ENCODE measurements around the gene OTX1.

OTX1 gene

DNA sequence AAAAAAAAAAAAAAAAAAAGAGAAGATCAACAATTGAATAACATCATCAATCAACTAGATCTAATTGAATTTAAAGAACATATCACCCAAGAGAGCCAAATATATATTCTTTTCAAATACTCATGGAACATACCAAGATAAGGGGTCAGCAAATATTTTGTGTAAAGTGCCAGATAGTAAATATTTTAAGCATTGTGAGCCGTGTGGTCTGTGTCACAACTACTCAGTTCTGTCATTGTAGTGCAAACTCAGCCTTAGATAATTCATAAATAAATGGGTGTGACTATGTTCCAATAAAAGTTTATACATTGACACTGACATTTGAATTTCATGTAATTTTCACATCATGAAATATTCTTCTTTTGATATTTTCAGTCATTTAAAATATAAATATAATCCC is 45.9 kb downstream of the OTX1 start:
- H3K4me3 ChIP-seq (ENCODE audit: low read depth, low read length), result no peak overlapping the region
- in situ Hi-C loops (cut with HindIII; ENCODE audit: low sequenced_read_pairs), result no loop called here
- TF ChIP-seq, protein P1, sequence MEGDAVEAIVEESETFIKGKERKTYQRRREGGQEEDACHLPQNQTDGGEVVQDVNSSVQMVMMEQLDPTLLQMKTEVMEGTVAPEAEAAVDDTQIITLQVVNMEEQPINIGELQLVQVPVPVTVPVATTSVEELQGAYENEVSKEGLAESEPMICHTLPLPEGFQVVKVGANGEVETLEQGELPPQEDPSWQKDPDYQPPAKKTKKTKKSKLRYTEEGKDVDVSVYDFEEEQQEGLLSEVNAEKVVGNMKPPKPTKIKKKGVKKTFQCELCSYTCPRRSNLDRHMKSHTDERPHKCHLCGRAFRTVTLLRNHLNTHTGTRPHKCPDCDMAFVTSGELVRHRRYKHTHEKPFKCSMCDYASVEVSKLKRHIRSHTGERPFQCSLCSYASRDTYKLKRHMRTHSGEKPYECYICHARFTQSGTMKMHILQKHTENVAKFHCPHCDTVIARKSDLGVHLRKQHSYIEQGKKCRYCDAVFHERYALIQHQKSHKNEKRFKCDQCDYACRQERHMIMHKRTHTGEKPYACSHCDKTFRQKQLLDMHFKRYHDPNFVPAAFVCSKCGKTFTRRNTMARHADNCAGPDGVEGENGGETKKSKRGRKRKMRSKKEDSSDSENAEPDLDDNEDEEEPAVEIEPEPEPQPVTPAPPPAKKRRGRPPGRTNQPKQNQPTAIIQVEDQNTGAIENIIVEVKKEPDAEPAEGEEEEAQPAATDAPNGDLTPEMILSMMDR (IDR thresholded peaks at IDR 0.05; ENCODE audit: low read depth, low read length), result no peak
- DNase-seq (ENCODE audit: low read depth, low spot score), result no peak

DNA sequence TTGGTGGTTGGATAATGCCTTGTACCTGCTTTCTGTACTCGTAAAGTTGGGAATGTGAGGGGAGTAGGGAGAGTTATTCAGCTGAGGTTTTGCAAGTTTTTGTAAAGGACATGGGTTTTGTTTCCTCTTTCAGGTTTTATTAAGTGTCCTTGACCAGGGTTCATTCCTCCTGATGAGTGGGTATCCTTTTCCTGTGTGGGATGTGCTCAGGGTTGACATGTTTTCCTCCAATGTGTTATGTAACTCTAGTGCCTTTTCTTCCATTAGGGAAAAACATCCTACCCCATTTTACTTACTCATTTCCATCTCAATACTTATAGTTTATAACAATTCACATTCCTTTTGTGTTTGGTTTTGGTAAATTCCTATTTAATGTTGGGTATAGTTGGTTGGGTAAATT is 48.4 kb downstream of the OTX1 start:
- in situ Hi-C loops (cut with HindIII; ENCODE audit: low sequenced_read_pairs), result no loop called here
- DNase-seq (ENCODE audit: low read depth, low spot score), result no peak
- no peak overlapping the region for H3K4me3 ChIP-seq (ENCODE audit: low read depth, low read length)
- TF ChIP-seq, protein P1 (IDR thresholded peaks at IDR 0.05; ENCODE audit: low read depth, low read length), result no peak

DNA sequence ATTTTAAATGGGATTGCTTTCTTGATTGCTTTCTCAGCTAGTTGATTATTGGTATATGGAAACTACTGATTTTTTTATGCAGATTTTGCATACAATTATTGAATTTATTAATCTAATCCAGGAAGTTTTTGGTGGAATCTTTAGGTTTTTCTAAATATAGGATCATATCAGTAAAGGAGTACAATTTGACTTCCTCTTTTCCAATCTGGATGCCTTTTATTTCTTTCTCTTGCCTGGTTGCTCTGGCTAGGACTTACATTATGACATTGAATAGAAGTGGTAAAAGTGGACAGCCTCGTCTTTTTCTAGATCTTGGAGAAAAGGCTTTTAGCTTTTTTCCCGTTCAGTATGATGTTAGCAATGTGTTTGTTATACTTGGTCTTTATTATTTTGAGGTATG is 51.3 kb downstream of the OTX1 start:
- no peak overlapping the region for H3K4me3 ChIP-seq (ENCODE audit: low read depth, low read length)
- in situ Hi-C loops (cut with HindIII; ENCODE audit: low sequenced_read_pairs), result no loop called here
- TF ChIP-seq, protein P1 (IDR thresholded peaks at IDR 0.05; ENCODE audit: low read depth, low read length), result no peak
- no peak for DNase-seq (ENCODE audit: low read depth, low spot score)

- no peak for DNase-seq (ENCODE audit: low read depth, low spot score)
- H3K4me3 ChIP-seq (ENCODE audit: low read depth, low read length), result no peak overlapping the region
- TF ChIP-seq, protein P1 (IDR thresholded peaks at IDR 0.05; ENCODE audit: low read depth, low read length), result no peak
- in situ Hi-C loops (cut with HindIII; ENCODE audit: low sequenced_read_pairs), result no loop called here
Measured at GRCh38 chr2:63104482-63104881, 53.9 kb downstream of the OTX1 start.

Data from astrocyte of the spinal cord (primary cell).